PC-9 (cell line): ENCODE measurements around the gene CLNK. TPM values are rescaled to one million over a fixed set of nuclear protein-coding genes. Genes with fewer than 3 reads are reported as not detected.

Source experiments
- BruUV-seq: library from RNA; stranded (reverse); fragments of 400-500 nt; replicated peaks from 2 replicates; lab custom pipeline; 2021; lab: Mats Ljungman, UMichigan
- CTCF ChIA-PET: fragments of 300-600 bp; sonication (Branson Sonifier 250); formaldehyde crosslinking; loops from one replicate; lab custom pipeline; 2022; ENCODE audit warnings: antibody characterized with exemption; lab: Charles Lee
- POLR2A ChIA-PET: fragments of 300-600 bp; sonication (Branson Sonifier 250); formaldehyde crosslinking; loops from one replicate; lab custom pipeline; 2022; ENCODE audit warnings: antibody characterized with exemption; ENCODE audit not compliant: unreplicated experiment; lab: Charles Lee
- DNase-seq, 2 experiments: peaks; one replicate each; pipeline versions ENCODE4 v3.0.0 to v3.0.0-alpha.2; 2015 to 2022; ENCODE audit warnings: mixed read lengths in 1 of 2
- H2AFZ ChIP-seq: fragments of 200-600 bp; sonication (generic); 2 replicates; pipeline ENCODE4 v1.8.1; 2017; ENCODE audit warnings: antibody characterized with exemption
- H3F3A ChIP-seq: fragments of 200-600 bp; sonication (generic); 2 replicates; pipeline ENCODE4 v1.8.1; 2017; ENCODE audit warnings: antibody characterized with exemption, mild to moderate bottlenecking, low read depth; ENCODE audit not compliant: insufficient read depth
- H3K27ac ChIP-seq: fragments of 200-600 bp; sonication (generic); 2 replicates; pipeline ENCODE4 v1.6.1; 2016; ENCODE audit warnings: mixed run types
- H3K27me3 ChIP-seq: fragments of 200-600 bp; sonication (generic); 2 replicates; pipeline ENCODE4 v1.6.1; 2016; ENCODE audit warnings: low read depth, mixed run types; ENCODE audit not compliant: insufficient read depth
- H3K36me3 ChIP-seq: fragments of 200-600 bp; sonication (generic); 2 replicates; pipeline ENCODE4 v1.6.1; 2016; ENCODE audit warnings: low read depth, mixed run types
- H3K4me1 ChIP-seq: fragments of 200-600 bp; sonication (generic); replicated peaks from 2 replicates; pipeline ENCODE4 v1.6.1; 2016; ENCODE audit warnings: mixed run types; ENCODE audit not compliant: insufficient read depth
- H3K4me2 ChIP-seq: fragments of 200-600 bp; sonication (generic); 2 replicates; pipeline ENCODE4 v1.6.1; 2017; ENCODE audit warnings: mixed run types
- H3K4me3 ChIP-seq: fragments of 200-600 bp; sonication (generic); 2 replicates; pipeline ENCODE4 v1.6.1; 2016; ENCODE audit warnings: mixed run types
- H3K79me2 ChIP-seq: fragments of 200-600 bp; sonication (generic); 2 replicates; pipeline ENCODE4 v1.6.1; 2017; ENCODE audit warnings: low read depth, mixed run types
- H3K9me2 ChIP-seq: fragments of 200-600 bp; sonication (generic); 2 replicates; pipeline ENCODE4 v1.8.1; 2017; ENCODE audit warnings: mild to moderate bottlenecking; ENCODE audit not compliant: insufficient read depth
- H3K9me3 ChIP-seq: fragments of 200-600 bp; sonication (generic); 2 replicates; pipeline ENCODE4 v1.8.1; 2016; ENCODE audit warnings: low read depth; ENCODE audit not compliant: insufficient read depth
- H4K20me1 ChIP-seq: fragments of 200-600 bp; sonication (generic); 2 replicates; pipeline ENCODE4 v1.8.1; 2017; ENCODE audit not compliant: insufficient read depth
- CTCF ChIP-seq: fragments of 200-600 bp; sonication (generic); conservative IDR thresholded peaks from 2 replicates; pipeline ENCODE4 v1.6.1; 2017; ENCODE audit warnings: mixed run types, antibody characterized with exemption, mild to moderate bottlenecking, moderate library complexity
- EZH2 ChIP-seq: fragments of 200-600 bp; sonication (generic); IDR thresholded peaks from 2 replicates; pipeline ENCODE4 v1.8.0; 2017; ENCODE audit warnings: antibody characterized with exemption, low read depth
- intact Hi-C: fragments of 100-400 bp; cut with micrococcal nuclease; formaldehyde crosslinking; loops from one replicate; pipeline ENCODE4 v1.10.0; 2022; ENCODE audit not compliant: unreplicated experiment
- total RNA-seq: library from RNA; stranded (reverse); gene quantifications from 2 replicates; pipeline ENCODE4 v1.2.3, GENCODE V29; 2021

The CLNK gene
- total RNA-seq, 1 experiment from 2014 or later: not detected

- Histone ChIP-seq H3K4me1 (no peaks in the 10 kb centered on the region; the same call in 1 of the 2 replicates), H3K27ac (no peak overlapping the region), H3K9me2 (no peaks in the 10 kb centered on the region), H3K27me3 (no peaks in the 10 kb centered on the region), H3K79me2 (no peaks in the 10 kb centered on the region), H3K4me2 (no peak overlapping the region), H3K4me3 (no peak overlapping the region), H3K9me3 (no peaks in the 10 kb centered on the region), H3F3A (no peaks in the 10 kb centered on the region), H4K20me1 (no peaks in the 10 kb centered on the region), H2AFZ (no peak overlapping the region), H3K36me3 (no peaks in the 10 kb centered on the region)
- no peak for DNase-seq
- no TSS peak for BruUV-seq
- no peak for TF ChIP-seq EZH2
- TF ChIP-seq CTCF: no peak
- intact Hi-C loops: no loop called here
- POLR2A ChIA-PET: no interaction called here
- CTCF ChIA-PET: no interaction called here
Measured at GRCh38 chr4:10694151-10694827, 9.7 kb upstream of the CLNK start.

- Histone ChIP-seq H4K20me1 (no peaks in the 10 kb centered on the region), H3K4me2 (no peak overlapping the region), H3K79me2 (no peaks in the 10 kb centered on the region), H2AFZ (no peak overlapping the region), H3K27me3 (no peaks in the 10 kb centered on the region), H3F3A (no peaks in the 10 kb centered on the region), H3K27ac (no peak overlapping the region), H3K4me3 (no peak overlapping the region), H3K9me3 (no peaks in the 10 kb centered on the region), H3K9me2 (no peaks in the 10 kb centered on the region), H3K4me1 (no peaks in the 10 kb centered on the region; the same call in 1 of the 2 replicates), H3K36me3 (no peaks in the 10 kb centered on the region)
- intact Hi-C loops: no loop called here
- CTCF ChIA-PET: no interaction called here
- DNase-seq: no peak
- BruUV-seq: no TSS peak
- TF ChIP-seq CTCF (no peak), EZH2 (no peak)
- POLR2A ChIA-PET: interaction anchor here (0.7 kb wide), 1 partner anchor 275 kb away, joined by 3 read pairs; no protein-coding TSS in a partner anchor
Measured at GRCh38 chr4:10691651-10692050, 7.1 kb upstream of the CLNK start.

- Histone ChIP-seq H3K9me3 (no peaks in the 10 kb centered on the region), H3K4me3 (no peak overlapping the region), H2AFZ (no peak overlapping the region), H3K27me3 (no peaks in the 10 kb centered on the region), H4K20me1 (no peaks in the 10 kb centered on the region), H3K4me2 (no peak overlapping the region), H3K4me1 (no peaks in the 10 kb centered on the region; the same call in 1 of the 2 replicates), H3K36me3 (no peaks in the 10 kb centered on the region), H3K9me2 (no peaks in the 10 kb centered on the region), H3K27ac (no peak overlapping the region), H3K79me2 (no peaks in the 10 kb centered on the region), H3F3A (no peaks in the 10 kb centered on the region)
- intact Hi-C loops: no loop called here
- CTCF ChIA-PET: no interaction called here
- no TSS peak for BruUV-seq
- no peak for DNase-seq
- POLR2A ChIA-PET: no interaction called here
- TF ChIP-seq EZH2 (no peak), CTCF (no peak)
Measured at GRCh38 chr4:10690185-10690907, 5.8 kb upstream of the CLNK start.
